IPS-15b (cell line): ENCODE data around the gene CNTD1.

ENCODE experiments used
- H3K27me3 ChIP-seq: one replicate; pipeline ENCODE4 v1.6.1; 2013; ENCODE audit warnings: low read length; ENCODE audit not compliant: control insufficient read depth, insufficient read depth
- H3K36me3 ChIP-seq: one replicate; pipeline ENCODE4 v1.6.1; 2013; ENCODE audit warnings: low read length; ENCODE audit not compliant: control insufficient read depth, insufficient read depth
- H3K4me1 ChIP-seq: one replicate; pipeline ENCODE4 v1.6.1; 2013; ENCODE audit warnings: mild to moderate bottlenecking, low read length; ENCODE audit not compliant: control insufficient read depth, insufficient read depth
- H3K4me3 ChIP-seq: one replicate; pipeline ENCODE4 v1.5.1; 2013; ENCODE audit warnings: low read depth, low read length
- H3K9ac ChIP-seq: one replicate; pipeline ENCODE4 v1.6.1; 2013; ENCODE audit warnings: low read depth, mild to moderate bottlenecking, low read length
- H3K9me3 ChIP-seq: one replicate; pipeline ENCODE4 v1.6.1; 2013; ENCODE audit warnings: mild to moderate bottlenecking, low read length; ENCODE audit not compliant: control insufficient read depth, insufficient read depth

Gene CNTD1

DNA sequence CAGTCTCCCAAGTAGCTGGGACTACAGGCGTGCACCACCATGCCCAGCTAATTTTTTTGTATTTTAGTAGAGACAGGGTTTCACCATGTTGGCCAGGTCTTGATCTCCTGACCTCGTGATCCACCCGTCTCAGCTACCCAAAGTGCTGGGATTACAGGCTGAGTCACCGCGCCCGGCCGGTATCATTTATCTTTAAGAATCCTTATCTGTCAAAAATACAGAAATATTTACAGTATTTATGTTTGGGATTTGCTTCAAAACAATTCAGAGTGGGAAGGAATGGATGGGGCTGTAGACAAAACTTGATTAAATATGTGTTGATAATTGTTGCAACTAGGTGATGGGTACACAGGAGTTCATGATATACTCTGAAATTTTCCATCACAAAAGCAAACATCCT, 22.5 kb downstream of the CNTD1 start:
- Histone ChIP-seq H3K36me3 (peaks cover 26% of the 10 kb centered on the region), H3K4me1 (no peaks in the 10 kb centered on the region), H3K9me3 (no peaks in the 10 kb centered on the region), H3K27me3 (no peaks in the 10 kb centered on the region), H3K4me3 (no peak overlapping the region), H3K9ac (no peak overlapping the region)

DNA sequence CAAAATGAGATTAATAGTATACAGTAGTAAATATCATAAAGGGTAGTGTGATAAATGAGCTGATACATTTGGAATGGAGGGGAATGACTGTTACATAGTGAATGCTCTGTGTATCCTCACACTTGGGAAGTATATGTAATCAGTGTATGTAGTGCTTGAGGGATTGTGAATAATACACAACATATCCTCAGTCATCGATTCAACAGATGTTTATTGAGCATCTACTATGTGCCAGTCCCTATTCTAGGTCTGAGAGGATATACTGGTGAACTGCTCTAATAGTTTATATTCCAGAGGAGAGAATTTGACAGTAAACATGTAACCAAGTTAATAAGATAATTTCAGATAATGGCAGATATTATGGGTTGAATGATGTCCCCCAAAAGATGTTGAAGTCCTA, 28.8 kb downstream of the CNTD1 start:
- Histone ChIP-seq H3K36me3 (no peaks in the 10 kb centered on the region), H3K9ac (no peak overlapping the region), H3K27me3 (peaks cover 5% of the 10 kb centered on the region), H3K4me3 (no peak overlapping the region), H3K9me3 (no peaks in the 10 kb centered on the region), H3K4me1 (no peaks in the 10 kb centered on the region)

DNA sequence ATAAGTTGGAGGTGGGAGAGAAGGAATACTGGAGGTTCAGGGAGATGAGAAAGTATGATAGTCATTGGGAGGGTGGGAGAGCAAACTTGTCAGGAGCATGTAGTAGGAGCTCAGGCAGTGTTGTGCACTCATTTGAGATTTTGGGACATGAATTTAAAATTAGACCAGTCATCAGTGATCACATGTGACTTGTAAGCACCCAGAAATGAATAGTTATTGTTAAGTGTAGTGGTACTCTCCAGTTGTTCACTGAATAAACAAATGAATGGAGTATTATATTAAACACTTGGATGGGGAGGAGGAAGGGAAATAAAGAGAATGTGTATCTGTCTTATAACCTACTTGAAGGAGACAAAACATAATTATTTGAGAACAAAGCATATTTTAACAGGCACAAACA, 32.3 kb downstream of the CNTD1 start:
- no peak overlapping the region for H3K4me3 ChIP-seq
- H3K9me3 ChIP-seq: no peaks in the 10 kb centered on the region
- H3K36me3 ChIP-seq: peaks cover 4% of the 10 kb centered on the region
- H3K9ac ChIP-seq: no peak overlapping the region
- H3K27me3 ChIP-seq: peaks cover 5% of the 10 kb centered on the region
- H3K4me1 ChIP-seq: no peaks in the 10 kb centered on the region

DNA sequence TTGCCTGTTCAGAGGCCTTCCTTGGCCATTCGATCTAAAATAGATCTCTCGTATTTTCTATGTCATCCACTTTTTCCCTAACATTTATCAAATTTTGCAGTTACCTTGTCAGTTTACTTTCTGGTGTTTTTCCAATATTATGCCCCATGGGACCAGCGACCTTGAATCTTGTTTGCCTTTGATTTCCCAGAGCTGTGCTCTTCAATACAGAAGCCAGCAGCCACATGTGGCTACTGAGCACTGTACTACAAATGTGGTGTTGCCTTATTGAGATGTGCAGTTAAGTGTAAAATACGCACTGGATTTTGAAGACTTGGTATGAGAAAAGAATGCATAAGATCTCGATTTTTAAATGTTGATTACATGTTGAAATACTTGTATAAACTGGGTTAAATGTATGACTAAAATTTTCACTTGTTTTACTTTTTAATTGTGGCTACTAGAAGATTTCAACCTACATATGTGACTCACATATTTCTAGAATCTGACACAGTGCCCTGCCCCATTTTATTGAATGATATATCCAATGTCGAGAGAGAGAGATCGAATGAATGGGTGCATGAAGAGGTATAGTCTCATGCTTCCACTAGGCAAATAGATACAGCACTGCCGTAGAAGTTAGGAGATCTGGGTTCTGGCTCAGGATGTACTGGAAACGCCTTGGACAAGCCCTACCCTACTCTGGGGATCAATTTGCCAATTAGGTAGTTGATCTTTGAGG, 33.7 kb downstream of the CNTD1 start:
- Histone ChIP-seq H3K4me1 (no peaks in the 10 kb centered on the region), H3K27me3 (peaks cover 2% of the 10 kb centered on the region), H3K9ac (peak overlapping the region; percentile 98), H3K4me3 (peak overlapping the region; percentile 89), H3K9me3 (no peaks in the 10 kb centered on the region), H3K36me3 (peaks cover 9% of the 10 kb centered on the region)

DNA sequence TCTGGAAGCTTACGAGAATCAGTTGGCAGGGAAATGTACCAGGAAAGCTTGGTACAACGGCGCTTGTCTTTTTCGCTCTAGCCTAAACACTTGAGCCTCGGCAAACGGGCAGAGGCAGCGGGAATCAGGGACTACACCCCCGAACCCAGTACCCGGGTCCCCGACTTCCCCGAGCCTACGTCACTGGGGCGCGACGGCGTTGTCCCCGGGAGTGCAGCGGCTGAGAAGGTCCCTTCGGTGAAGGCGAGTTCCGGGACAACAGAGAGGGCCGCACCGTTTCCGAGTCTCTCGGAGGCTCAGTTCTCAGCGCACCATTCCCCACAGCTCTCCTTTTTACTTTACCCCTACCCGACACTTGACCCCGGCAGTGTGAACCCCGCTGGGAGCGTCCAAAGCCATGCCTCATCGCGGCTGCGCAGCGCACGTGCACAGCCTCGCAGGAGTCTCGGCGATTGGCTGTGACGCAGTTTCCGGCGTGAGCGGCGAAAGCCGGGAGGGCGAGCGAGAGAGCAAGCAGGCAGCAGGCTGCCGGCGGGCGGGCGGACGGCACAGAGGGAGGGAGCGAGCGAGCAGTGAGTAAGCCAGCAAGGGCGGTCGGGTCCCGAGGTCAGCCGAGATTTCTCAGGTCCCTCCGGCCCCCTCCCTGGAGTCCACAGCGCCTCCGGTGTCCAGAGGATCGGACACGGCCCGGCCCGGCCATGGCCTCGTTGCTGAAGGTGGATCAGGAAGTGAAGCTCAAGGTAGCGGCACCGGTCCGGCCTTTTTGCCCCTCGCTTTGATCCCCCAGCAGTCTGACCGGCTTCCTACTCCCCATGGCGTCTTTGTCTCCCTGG, 34.5 kb downstream of the CNTD1 start, which contains the start of gene PSME3:
Gene PSME3 (plus strand): TSS at position 464 of the 833 bp plus-strand sequence. CDS start 235 bp downstream, at position 699.
- H3K9ac ChIP-seq: peak within 1 kb of the TSS; percentile 98

DNA sequence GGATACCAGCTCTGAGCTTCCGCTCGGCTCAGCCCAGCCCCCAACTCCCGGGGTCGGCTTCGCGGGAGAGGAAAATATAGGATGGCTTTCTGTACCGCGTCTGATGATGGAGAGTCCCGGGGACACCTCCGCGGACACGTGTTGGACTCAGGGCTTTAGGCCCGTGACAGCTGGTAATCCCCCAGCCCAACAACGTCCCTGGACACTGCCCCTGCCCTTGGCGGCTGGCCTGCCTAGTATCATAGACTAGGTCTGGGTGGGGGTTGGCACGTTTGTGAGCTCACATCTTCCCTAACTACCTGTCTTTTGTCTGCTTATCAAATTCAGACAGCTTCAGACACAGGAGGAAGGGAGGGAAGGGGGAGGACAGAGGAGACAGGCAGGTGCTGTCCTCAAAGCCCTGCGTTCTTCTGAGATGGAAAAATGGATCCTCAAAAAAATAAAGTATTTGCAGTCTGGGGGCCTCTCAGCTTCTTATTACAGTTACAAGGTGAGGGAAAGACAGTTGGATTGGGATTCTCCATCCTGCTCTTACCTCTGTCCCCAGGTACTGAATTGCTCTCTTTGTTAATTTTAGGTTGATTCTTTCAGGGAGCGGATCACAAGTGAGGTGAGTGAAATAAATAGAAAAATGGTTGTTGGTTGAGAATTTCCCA, 35.2 kb downstream of the CNTD1 start:
- H3K36me3 ChIP-seq: peaks cover 23% of the 10 kb centered on the region
- no peaks in the 10 kb centered on the region for H3K9me3 ChIP-seq
- H3K9ac ChIP-seq: peak overlapping the region; percentile 98
- H3K4me3 ChIP-seq: peak overlapping the region; percentile 89
- no peaks in the 10 kb centered on the region for H3K4me1 ChIP-seq
- H3K27me3 ChIP-seq: no peaks in the 10 kb centered on the region

More for the DNA sequence above, 34.5 kb downstream of the CNTD1 start, which contains the start of gene PSME3:
- H3K27me3 ChIP-seq: no peaks in the 10 kb centered on the region
- H3K9me3 ChIP-seq: no peaks in the 10 kb centered on the region
- peak within 1 kb of the TSS; percentile 89 for H3K4me3 ChIP-seq
- no peaks in the 10 kb centered on the region for H3K4me1 ChIP-seq
- peaks cover 17% of the 10 kb centered on the region for H3K36me3 ChIP-seq

DNA sequence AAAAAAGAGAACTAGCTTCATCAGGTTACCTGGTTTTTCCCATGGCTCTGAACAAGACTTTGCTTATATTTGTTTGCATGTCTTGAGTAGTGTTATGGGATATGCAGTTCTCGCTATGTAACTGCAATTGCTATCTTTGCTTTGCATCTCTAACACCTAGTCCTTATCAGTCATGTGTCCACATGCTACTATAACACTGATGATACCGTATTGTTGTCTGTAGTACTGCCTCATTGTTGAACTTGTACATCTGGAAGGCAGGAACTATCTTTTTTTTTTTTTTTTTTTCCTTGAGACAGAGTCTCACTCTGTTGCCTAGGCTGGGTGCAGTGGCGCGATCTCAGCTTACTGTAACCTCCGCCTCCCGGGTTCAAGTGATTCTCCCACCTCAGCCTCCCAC, 37.1 kb downstream of the CNTD1 start:
- Histone ChIP-seq H3K36me3 (peaks cover 34% of the 10 kb centered on the region), H3K9me3 (no peaks in the 10 kb centered on the region), H3K27me3 (no peaks in the 10 kb centered on the region), H3K4me3 (no peak overlapping the region), H3K4me1 (no peaks in the 10 kb centered on the region), H3K9ac (no peak overlapping the region)

DNA sequence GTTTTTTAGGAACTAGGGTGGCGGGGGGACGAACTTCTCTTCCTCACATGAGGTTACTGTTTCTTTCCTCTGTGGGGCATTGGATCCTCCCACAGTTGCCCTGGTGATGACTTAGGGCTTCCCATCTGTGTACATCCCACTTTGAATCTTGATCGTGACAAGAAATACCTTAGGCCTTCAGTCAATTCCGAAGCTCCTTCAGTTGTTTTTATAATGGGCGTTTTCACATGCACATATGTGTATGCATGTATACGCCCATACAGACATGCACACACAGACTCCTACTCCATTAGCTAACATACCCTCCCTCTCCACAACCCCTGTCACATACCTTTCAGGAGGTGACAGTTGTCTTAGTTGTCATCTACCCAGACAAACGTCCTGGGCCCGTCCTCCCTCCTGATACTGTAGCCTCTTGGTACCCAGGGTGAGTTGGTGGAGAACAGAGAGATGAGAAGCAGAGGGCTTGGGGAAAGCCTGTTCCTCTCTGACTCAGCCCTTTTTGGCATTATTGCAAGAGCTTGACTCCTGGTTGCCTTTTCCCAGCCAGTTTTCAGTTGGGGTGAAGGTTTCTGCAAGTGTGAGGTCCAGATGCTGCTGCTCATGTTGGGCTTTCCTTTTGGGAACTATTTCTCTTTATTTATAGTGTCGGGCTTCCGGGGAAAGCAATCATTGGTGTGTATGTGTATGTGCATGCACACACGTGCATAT, 43.5 kb downstream of the CNTD1 start:
- no peaks in the 10 kb centered on the region for H3K27me3 ChIP-seq
- no peak overlapping the region for H3K4me3 ChIP-seq
- H3K9me3 ChIP-seq: no peaks in the 10 kb centered on the region
- peaks cover 58% of the 10 kb centered on the region for H3K36me3 ChIP-seq
- H3K9ac ChIP-seq: no peak overlapping the region
- H3K4me1 ChIP-seq: no peaks in the 10 kb centered on the region

DNA sequence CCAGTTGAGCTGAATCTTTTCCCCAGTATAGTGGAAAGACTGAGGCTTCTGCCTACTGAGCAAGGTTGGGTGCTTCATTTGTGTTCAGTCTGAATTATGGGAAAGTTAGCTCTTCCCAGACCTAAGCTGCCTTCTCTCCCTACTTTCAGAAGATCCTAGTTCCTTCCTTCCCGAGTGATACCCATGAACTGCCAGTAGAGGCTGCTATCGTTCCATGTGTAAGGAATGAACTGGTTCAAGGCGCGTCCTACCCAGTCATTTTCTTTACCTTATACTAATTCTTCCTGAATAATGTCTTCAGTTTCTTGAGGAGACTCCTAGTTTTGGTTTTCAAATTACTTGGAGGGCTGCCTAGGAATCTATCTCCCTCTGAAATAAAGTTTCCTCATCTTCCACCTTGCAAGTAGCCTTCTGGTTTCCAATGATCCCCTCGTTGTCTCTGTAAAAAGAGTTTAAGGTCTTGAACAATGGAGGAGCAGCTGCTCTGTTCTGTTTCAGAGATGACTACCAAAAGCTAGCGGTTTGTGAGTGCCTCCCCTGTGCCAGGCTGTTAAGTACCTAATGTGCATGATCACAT, 44.8 kb downstream of the CNTD1 start:
- no peaks in the 10 kb centered on the region for H3K27me3 ChIP-seq
- H3K4me3 ChIP-seq: no peak overlapping the region
- no peaks in the 10 kb centered on the region for H3K9me3 ChIP-seq
- H3K4me1 ChIP-seq: no peaks in the 10 kb centered on the region
- no peak overlapping the region for H3K9ac ChIP-seq
- H3K36me3 ChIP-seq: peaks cover 46% of the 10 kb centered on the region

DNA sequence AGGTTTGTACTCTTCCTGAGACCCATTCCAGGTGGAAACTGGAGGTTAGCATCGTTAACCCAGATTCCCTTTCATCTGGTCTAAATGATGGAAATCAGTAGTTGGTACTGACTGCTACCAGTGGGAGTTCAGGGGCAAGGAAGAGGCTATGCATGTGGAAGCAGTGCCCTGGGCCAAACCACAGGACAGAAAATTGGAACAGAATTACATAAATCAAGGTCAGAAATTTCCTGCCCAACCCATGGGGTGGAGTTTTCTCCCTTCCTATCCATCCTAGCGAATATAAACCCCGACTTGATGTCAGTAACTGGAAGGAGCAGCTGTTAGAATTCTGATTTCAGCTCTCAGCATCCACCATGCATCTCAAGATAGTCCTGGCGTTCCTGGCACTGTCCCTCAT, 45.6 kb downstream of the CNTD1 start, which contains the start of gene AOC2:
Gene AOC2 (plus strand): TSS at position 310 of the 400 bp plus-strand sequence. CDS start 47 bp downstream, at position 357.
- Histone ChIP-seq H3K9me3 (no peaks in the 10 kb centered on the region), H3K4me3 (no peak within 1 kb of the TSS), H3K4me1 (no peaks in the 10 kb centered on the region), H3K27me3 (no peaks in the 10 kb centered on the region), H3K9ac (no peak within 1 kb of the TSS), H3K36me3 (peaks cover 39% of the 10 kb centered on the region)
